Type B pancreatic cell (in vitro differentiated cells): Measurements from ENCODE around the gene S100A8. TPM values are rescaled to one million over a fixed set of nuclear protein-coding genes. Genes with fewer than 3 reads are reported as not detected.

Experiments
- DNase-seq: peaks from one replicate; pipeline ENCODE4 v3.0.0; 2021; ENCODE audit warnings: mixed read lengths; ENCODE audit not compliant: unreplicated experiment; ENCODE audit errors: extremely low spot score
- H3K27ac Mint-ChIP-seq: 2 replicates; pipeline ENCODE4 v1.8.0; 2021; ENCODE audit warnings: mild to moderate bottlenecking, mixed read lengths
- H3K27me3 Mint-ChIP-seq: 2 replicates; pipeline ENCODE4 v1.8.0; 2021; ENCODE audit warnings: mixed read lengths
- H3K36me3 Mint-ChIP-seq: 2 replicates; pipeline ENCODE4 v1.8.0; 2021; ENCODE audit warnings: mixed read lengths
- H3K4me1 Mint-ChIP-seq: one replicate; pipeline ENCODE4 v1.8.0; 2021; ENCODE audit warnings: mixed read lengths; ENCODE audit not compliant: unreplicated experiment
- H3K4me3 Mint-ChIP-seq: 2 replicates; pipeline ENCODE4 v1.8.0; 2021; ENCODE audit warnings: mild to moderate bottlenecking, mixed read lengths
- H3K9me3 Mint-ChIP-seq: 2 replicates; pipeline ENCODE4 v1.8.0; 2021; ENCODE audit warnings: mixed read lengths
- long read RNA-seq: library from polyadenylated mRNA; unstranded; transcript quantifications from one replicate; pipeline ENCODE4 v2.0.0, GENCODE V29; 2020
- total RNA-seq: library from RNA; stranded (reverse); gene quantifications from 2 replicates; pipeline ENCODE4 v1.2.1, GENCODE V29; 2021; ENCODE audit warnings: low replicate concordance
- TF ChIP-seq, protein P1 (sequence below): fragments of 200-600 bp; sonication (generic); conservative IDR thresholded peaks from 2 replicates; pipeline ENCODE4 v1.5.0; 2021; ENCODE audit warnings: antibody characterized with exemption, mild to moderate bottlenecking

The S100A8 gene
- total RNA-seq: 667 and 678 TPM in 2 replicates
- long read RNA-seq, transcript S100A8-203 (2 exons, 717 nt): minor isoform, 6 of 206 reads
- long read RNA-seq, transcript S100A8-202 (3 exons, 523 nt): major isoform, 184 of 206 reads
- long read RNA-seq, partial matches to known transcripts: 1 of 206 reads
- long read RNA-seq, other reads (novel, unspliced or antisense): 15 of 206 reads

DNA sequence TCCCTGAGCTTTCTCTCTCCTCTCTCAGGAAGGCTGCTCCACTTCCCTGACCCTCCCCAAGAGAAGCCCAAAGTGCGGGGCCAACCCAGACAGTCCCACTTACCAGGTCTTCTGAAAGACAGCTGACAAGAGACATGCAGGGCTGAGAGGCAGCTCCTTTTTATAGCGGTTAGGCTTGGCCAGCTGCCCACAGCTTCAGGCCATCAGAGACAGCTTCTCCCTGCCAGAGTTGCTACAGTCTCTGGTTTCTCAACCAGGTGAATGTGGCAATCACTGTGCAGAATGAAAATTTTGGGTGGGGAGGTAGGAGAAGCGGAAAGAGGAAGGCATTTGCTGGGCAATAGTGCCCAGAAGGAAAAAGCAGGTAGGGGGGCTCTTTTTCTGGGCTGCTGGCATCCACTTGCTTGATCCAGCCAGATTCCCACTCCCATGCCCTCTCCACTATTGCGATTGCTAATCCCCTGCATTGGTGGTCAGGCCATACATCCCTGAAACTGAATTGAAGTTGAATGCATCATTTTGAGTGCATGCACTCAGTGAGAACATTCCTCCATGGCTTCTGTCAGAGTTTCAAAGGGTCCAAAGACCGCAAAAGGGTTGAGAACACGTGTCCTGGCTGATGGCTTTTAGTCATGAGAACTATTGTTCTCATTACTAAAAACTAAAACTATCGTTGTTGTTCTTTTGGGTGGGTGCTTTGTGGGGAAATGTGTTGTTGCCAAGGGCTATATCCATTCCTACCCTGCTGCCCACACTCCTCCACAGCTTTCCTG lies at the start of gene S100A8:
Gene S100A8, minus strand, starts transcription at position 136 of the 773 bp plus-strand sequence. CDS start 538 bp downstream, outside the sequence.
- Mint-ChIP-seq H3K4me1 (no peaks in the 10 kb centered on the region), H3K4me3 (peak within 1 kb of the TSS; percentile 80), H3K36me3 (no peaks in the 10 kb centered on the region), H3K9me3 (no peaks in the 10 kb centered on the region), H3K27me3 (peaks cover 13% of the 10 kb centered on the region), H3K27ac (peak within 1 kb of the TSS; percentile 62)
- TF ChIP-seq, protein P1, sequence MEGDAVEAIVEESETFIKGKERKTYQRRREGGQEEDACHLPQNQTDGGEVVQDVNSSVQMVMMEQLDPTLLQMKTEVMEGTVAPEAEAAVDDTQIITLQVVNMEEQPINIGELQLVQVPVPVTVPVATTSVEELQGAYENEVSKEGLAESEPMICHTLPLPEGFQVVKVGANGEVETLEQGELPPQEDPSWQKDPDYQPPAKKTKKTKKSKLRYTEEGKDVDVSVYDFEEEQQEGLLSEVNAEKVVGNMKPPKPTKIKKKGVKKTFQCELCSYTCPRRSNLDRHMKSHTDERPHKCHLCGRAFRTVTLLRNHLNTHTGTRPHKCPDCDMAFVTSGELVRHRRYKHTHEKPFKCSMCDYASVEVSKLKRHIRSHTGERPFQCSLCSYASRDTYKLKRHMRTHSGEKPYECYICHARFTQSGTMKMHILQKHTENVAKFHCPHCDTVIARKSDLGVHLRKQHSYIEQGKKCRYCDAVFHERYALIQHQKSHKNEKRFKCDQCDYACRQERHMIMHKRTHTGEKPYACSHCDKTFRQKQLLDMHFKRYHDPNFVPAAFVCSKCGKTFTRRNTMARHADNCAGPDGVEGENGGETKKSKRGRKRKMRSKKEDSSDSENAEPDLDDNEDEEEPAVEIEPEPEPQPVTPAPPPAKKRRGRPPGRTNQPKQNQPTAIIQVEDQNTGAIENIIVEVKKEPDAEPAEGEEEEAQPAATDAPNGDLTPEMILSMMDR: no peak
- peak; percentile 59 for DNase-seq

DNA sequence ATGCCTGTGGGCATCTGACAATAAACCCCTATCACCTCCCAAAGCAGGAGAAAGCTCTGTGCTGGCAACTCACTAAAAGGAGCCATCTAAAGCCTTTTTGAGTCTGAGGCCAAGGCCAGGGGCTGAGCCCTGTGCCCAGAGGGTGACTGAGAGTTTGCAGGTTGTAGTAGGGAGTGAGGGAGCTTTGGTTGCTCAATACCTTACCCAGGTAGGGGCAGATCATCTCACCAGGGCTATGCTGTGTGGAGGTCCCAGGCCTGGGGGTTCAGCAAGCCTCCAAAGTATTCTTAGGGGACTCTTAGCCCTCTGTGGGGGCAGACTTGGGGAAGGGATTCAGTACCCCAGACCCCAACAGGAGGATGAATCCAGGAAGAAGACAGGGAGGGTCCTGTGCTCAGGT lies 48.4 kb upstream of the S100A8 start:
- Mint-ChIP-seq H3K4me1 (no peaks in the 10 kb centered on the region), H3K36me3 (no peaks in the 10 kb centered on the region), H3K27ac (no peak overlapping the region), H3K27me3 (peaks cover 10% of the 10 kb centered on the region), H3K9me3 (no peaks in the 10 kb centered on the region), H3K4me3 (no peak overlapping the region)
- DNase-seq: no peak
- TF ChIP-seq, protein P1: no peak

DNA sequence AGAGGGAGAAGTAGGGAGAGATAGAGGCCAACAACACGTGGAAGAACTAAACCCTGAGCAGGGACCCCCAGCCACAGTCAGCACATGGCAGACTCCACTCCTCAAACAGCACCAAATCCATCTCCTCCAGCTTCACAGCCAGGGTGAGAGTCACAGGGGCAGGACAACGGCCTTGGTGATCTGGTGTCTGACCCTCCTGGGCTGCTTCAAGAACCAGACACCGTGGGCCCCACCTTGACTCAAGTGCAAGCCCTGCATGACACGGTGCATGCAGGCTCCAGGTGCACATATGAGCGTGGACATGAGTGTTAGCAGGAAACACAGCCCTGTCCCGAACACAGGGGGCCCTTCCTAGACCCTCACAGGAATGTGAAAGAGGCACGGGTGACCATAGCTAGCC lies 47.7 kb upstream of the S100A8 start:
- no peak for DNase-seq
- Mint-ChIP-seq H3K9me3 (no peaks in the 10 kb centered on the region), H3K4me1 (no peaks in the 10 kb centered on the region), H3K4me3 (no peak overlapping the region), H3K27me3 (peaks cover 6% of the 10 kb centered on the region), H3K27ac (no peak overlapping the region), H3K36me3 (no peaks in the 10 kb centered on the region)
- TF ChIP-seq, protein P1: no peak

DNA sequence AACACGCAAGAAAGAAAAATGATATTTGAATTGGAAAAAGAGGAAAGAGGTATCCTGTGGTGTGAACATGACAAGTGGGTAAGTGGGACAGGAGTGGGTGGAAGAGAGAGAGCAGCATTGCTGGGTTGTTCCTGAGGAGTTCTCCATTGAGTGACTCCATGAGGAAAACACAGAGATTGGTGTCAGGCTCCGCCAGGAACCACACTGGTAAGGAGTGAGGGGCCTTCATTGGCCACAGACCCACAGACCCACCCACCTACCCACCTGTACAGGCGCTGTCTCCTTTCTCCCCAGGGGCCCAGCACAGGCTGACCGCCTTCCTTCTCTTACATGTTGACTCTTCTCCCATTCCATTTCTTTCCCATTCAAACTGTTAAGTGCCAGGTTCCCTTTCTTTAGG lies 46.4 kb upstream of the S100A8 start:
- no peak for DNase-seq
- H3K9me3 Mint-ChIP-seq: no peaks in the 10 kb centered on the region
- H3K36me3 Mint-ChIP-seq: no peaks in the 10 kb centered on the region
- H3K4me1 Mint-ChIP-seq: no peaks in the 10 kb centered on the region
- H3K27me3 Mint-ChIP-seq: peaks cover 6% of the 10 kb centered on the region
- TF ChIP-seq, protein P1: no peak
- H3K4me3 Mint-ChIP-seq: no peak overlapping the region
- H3K27ac Mint-ChIP-seq: no peak overlapping the region

DNA sequence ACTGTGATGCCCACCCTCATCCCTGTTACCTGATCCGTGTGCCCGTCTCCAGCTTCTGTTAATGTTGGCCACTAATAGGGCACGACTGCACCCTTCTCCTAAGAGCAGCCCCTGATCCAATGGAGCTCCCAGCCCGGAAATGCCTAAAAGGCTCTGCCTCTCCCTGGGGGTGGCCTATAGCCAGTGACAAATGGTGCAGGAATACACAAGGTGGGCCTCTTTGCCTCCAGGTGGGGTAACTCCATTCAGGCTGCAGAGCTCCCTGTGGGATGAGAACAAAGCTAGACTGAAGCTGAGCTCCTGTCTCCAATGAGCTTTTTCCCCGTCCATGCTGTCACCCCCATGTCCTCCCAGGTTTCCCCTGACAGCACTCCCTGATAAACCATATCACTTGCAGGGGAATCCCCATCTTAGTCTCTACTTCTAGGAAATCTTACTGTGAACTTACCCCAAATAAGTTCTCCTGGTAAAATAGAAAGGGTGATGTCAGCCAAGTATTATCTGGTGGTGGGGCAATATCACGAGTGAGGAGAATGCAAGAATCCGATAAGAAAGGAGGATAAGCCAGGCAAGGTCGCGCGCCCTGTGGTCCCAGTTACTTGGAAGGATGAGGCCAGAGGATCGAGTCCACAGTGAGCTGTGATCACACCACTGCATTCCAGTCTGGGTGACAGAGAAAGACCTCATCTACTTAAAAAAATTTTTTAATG lies 44.0 kb upstream of the S100A8 start:
- Mint-ChIP-seq H3K27me3 (peaks cover 6% of the 10 kb centered on the region), H3K4me1 (no peaks in the 10 kb centered on the region), H3K9me3 (no peaks in the 10 kb centered on the region), H3K36me3 (no peaks in the 10 kb centered on the region), H3K4me3 (no peak overlapping the region), H3K27ac (no peak overlapping the region)
- DNase-seq: no peak
- TF ChIP-seq, protein P1: no peak
